GM19238 (cell line): ENCODE measurements around the gene AFAP1.

Experiments used
- DNase-seq: peaks from one replicate; pipeline ENCODE4 v3.0.0; 2011; ENCODE audit warnings: low spot score; ENCODE audit not compliant: insufficient read length

AFAP1 gene

DNA sequence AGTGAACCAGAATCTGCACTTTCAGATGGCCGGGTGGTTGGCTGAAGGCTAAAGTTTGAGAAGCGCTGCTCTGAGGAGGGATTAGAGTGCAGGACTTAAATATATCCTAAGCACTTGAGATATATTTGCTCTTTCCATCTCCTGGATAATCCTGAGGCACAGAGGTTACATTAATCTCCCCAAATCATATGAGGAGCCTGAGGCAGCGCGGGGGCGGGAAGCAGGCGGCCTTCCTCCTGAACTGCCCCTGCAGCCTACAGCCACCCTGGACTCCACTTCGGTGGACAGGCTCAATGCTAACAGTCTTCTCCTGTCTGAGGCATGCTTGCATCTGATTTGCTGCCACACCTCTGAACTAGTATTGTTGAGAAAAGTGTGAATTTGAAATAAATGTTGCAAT lies 72.5 kb downstream of the AFAP1 start:
- no peak for DNase-seq

DNA sequence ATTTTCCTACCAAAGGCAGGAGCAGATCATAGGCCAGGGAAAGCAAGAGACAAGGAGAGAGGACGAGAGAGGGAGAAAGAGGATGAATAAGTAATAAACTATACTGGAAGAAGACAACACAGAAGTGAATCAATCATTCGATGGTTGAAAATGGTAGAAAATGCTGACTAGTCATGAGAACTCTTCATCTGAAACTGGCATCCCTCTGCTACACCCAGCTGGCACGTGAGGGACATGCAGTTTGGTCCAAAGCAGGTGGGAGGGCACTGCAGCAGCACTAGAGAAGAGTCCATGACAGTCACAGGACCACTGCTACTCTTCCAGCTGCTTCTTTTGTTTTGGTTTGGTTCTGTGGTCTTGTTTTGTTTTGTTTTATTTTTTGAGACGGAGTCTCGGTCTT lies 74.1 kb downstream of the AFAP1 start:
- no peak for DNase-seq

- no peak for DNase-seq
These were observed 75.0 kb downstream of the AFAP1 start for GRCh38 chr4:7864685-7865084.

GRCh38 chr4:7863911-7864681 lies 75.6 kb downstream of the AFAP1 start:
- no peak for DNase-seq

- DNase-seq: no peak
These were observed 77.0 kb downstream of the AFAP1 start for GRCh38 chr4:7862561-7863192.

DNA sequence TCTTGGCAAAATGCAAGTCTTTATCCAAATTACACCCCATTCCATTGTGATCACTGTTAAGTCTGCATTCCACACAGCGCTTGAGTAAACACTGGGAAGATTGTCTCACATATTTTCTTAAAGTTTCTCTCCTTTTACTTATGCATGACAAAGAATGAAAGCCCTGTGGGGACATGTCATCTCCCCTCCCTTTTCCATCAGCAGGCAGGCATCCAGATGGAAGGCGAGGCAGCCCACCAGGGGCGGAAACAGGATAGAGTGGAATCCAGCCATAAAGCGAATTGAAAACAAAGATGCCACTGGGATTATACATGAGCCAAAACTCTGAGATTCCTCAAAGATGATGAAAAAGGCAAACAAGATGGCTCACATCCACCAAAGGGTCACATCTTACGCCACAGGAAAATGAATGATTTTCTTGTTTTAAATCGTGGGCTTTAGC lies 78.2 kb downstream of the AFAP1 start:
- no peak for DNase-seq

DNA sequence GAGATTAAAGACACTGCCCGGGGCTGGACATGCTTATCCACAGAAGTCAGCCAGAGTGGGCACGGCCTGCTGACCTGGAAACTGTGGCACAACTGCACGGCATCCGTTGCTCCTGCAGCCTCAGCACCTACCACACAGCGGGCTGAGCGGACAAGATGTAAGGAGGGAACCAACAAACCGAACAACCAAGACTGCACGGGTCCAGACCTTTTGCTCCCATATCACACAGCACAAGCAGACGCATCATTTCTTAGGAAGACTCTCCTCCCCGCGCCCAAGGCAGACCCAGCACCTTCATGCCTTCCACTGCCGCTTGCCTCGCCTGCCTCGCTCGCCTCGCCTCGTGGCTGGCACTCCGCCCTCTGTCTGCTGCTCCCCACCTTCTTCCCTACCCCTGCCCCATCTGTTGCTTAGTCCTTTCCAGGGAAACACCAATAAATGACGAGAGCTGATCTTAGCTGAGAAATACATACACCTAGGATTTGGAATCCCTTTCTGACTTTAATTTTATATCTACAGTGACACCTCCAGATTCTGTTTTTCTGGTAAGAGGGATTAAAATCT lies 79.0 kb downstream of the AFAP1 start:
- DNase-seq: no peak

DNA sequence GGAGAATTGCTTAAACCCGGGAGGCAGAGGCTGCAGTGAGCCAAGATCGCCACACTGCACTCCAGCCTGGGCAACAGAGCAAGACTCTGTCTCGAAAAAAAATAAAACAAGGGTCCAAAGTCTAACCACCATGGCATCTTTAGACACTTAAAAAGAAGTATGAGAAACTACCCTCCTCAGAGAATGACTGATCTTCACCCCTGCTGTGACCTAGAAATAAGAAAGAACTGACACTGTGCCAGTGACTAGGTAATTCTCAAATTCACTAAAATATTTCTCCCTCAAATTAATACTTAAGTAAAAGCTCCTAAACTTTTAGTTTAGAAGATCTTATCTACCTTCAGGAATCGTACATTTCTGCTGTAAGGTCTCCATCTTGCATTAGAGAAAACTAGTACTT lies 80.3 kb downstream of the AFAP1 start:
- DNase-seq: no peak

GRCh38 chr4:7858498-7858897 lies 81.2 kb downstream of the AFAP1 start:
- no peak for DNase-seq

DNA sequence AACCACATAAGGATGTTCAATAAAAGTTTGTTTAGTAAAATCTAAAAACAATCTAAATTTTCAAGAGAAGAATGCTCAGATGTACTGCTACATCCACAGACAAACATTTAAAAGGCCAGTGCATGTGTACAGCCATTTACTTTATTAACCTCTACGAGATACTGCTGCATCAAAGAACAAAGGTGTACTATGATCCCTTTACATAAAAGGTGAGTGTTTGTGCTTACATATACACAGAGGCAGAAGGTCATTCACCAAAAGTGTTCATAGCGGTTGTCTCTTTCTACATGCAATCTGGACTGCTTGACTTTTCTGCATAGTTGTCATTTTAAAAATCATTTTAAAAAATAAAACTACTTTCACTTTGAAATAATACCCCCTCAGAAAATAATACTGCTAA lies 81.7 kb downstream of the AFAP1 start:
- no peak for DNase-seq

DNA sequence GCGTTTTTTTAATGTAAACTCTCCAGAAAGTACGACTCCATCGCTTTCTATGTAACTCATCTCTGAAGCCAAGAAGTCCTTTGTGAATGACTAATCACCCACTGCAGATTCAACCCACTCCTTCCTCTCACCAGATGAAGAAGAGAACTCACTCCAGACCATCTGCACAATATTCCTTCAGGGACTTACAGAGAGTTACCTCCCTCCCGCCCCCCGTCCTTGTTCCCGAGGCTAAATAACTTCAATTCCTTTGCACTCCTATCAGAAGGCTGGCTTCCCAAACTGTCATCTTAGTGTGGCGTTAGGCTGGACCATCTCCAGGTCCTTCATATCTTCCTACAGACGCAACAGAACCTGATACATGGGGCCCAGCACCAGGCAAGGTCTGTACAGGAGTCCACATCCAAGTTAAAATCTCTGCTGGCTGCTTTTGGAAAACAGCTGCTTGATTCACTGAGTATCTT lies 82.4 kb downstream of the AFAP1 start:
- no peak for DNase-seq

DNA sequence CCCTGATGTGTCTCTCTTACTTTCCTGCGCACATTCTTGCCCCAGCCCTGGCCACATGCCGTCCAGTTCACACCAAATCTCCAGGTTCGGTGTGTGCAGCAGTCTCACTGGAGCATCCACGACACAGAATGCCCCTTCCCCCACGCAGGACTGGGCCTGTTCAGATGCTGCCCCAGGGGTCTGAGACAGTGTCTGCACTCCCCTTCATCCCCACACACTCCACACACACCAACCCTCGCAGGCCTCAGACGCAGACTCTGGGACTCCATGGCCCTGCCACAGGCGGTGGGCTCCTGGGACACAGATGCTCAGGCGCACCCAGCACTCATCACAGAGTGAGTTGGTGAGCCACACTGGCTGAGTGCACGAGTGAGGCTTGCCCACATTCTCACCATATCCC lies 83.9 kb downstream of the AFAP1 start:
- no peak for DNase-seq

DNA sequence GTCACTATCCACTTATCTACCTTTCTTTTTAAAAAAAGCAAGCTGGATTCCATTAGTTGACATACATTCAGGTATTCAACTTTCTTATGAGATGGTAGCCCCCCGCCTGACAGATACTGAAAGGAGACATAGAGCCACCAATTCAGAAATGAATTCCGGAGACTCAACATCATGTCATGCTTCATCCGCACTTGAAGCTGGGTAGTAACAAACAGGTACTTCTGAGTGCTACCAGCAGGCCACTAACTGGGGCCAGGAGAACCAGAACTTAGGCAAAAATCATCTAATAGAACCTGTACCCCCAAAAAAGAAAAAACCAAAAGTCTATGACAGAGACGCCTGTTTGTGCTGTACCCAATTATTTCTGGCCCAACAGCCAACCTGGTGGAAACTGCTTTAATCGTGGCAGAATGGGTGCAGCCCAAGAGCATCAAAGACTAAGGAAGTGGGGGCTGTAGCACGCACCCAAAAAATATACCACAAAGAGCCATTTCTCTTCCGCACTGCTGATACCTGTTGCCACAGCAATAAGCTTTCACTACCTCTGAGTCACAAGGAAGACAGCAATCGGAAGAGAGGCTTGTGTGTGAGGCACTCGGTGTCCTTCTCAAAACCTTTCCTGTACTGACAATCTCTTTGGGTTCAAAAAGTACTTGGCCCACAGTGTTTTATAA lies 84.8 kb downstream of the AFAP1 start:
- no peak for DNase-seq

GRCh38 chr4:7854216-7854615 lies 85.4 kb downstream of the AFAP1 start:
- no peak for DNase-seq

GRCh38 chr4:7853271-7853670 lies 86.4 kb downstream of the AFAP1 start:
- DNase-seq: no peak

GRCh38 chr4:7852568-7853185 lies 87.0 kb downstream of the AFAP1 start:
- DNase-seq: no peak

DNA sequence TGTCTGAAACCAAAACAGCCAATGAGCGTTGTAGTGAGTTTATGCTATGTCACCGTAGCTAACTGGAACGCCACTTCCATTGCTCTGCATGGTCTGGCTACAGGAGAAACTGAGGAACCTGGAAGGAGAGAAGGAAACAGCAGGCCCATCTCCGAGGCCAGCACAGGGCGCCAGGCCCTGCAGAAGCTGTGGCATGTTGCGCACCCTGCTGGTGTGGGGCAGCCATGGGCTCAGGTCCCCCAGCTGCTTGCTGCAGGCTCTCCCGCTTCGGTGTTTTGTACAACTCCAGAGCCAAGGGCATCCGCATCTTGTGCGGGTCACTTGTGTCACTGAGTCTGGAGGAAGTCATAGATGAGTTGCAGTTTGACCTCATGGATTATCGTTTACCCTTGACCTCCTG lies 89.2 kb downstream of the AFAP1 start:
- no peak for DNase-seq

DNA sequence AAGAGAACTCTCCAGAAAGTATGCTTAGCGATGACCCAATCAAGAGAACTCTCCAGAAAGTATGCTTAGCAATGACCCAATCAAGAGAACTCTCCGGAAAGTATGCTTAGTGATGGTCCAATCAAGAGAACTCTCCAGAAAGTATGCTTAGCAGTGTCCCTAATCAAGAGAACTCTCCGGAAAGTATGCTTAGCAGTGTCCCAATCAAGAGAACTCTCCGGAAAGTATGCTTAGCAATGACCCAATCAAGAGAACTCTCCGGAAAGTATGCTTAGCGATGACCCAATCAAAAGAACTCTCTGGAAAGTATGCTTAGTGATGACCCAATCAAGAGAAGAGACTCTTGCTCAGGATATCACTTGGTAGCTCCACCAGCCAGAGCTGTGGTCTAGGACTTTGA lies 92.5 kb downstream of the AFAP1 start:
- DNase-seq: no peak

GRCh38 chr4:7845493-7846128 lies 94.0 kb downstream of the AFAP1 start:
- DNase-seq: no peak

DNA sequence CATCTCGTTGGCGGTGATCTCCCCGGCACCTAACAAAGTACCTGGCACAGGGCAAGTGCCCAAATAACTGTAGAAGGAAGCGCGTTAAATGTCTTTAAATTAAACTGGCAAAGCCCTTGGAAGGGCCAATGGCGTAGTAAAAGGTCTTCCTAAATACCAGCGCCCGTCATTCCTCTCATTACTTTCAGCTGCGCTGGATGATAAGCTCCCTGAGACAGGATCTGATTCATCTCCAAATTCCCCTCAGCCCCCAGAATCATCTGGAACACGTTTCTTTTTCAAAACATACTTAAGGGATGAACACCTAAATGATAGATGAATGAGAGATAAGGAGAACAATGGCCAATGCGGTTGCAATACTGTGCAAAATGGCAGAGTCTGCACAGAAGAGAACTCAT lies 95.1 kb downstream of the AFAP1 start:
- no peak for DNase-seq
